ENCODE data around the gene EMC10.

The EMC10 gene

GRCh38 chr19:50488389-50489194 is 12.3 kb downstream of the EMC10 start:
- Histone ChIP-seq H3K4me3 (ENCODE audit: low read length) (0 out of 2 replicates have a peak overlapping the region, but pooled peaks have one; percentile 11), H3K4me1 (ENCODE audit: control insufficient read depth, low read length) (peaks cover 31% of the 10 kb centered on the region), H3K27ac (ENCODE audit: low read depth, low read length) (no peak overlapping the region), H3K27me3 (ENCODE audit: control insufficient read depth, low read length) (no peaks in the 10 kb centered on the region), H3K36me3 (ENCODE audit: control insufficient read depth, low read length) (peaks cover 11% of the 10 kb centered on the region), H3K79me2 (ENCODE audit: control insufficient read depth, low read length) (no peaks in the 10 kb centered on the region), H3K4me2 (ENCODE audit: low read length) (peak overlapping the region; percentile 22; the same call in 1 of the 2 replicates), H4K20me1 (ENCODE audit: control insufficient read depth, insufficient read depth, low read depth, low read length) (no peaks in the 10 kb centered on the region), H3K9me3 (ENCODE audit: control insufficient read depth, insufficient read depth, low read length) (peaks cover 8% of the 10 kb centered on the region; the same call in 1 of the 2 replicates), H3K9me2 (replicated peaks; ENCODE audit: control insufficient read depth, low read length) (no peaks in the 10 kb centered on the region), H3F3A (ENCODE audit: control insufficient read depth, insufficient read depth) (peaks cover 11% of the 10 kb centered on the region)
- TF ChIP-seq EZH2phosphoT487 (IDR thresholded peaks at IDR 0.05; ENCODE audit: borderline replicate concordance, low read length), result no peak
- TF ChIP-seq CTCF (IDR thresholded peaks at IDR 0.05; ENCODE audit: low read depth, low read length, poor library complexity, severe bottlenecking), result no peak

GRCh38 chr19:50489461-50490011 is 13.2 kb downstream of the EMC10 start:
- Histone ChIP-seq H3K4me3 (ENCODE audit: low read length) (no peak overlapping the region), H3F3A (ENCODE audit: control insufficient read depth, insufficient read depth) (peaks cover 11% of the 10 kb centered on the region), H3K4me1 (ENCODE audit: control insufficient read depth, low read length) (peaks cover 31% of the 10 kb centered on the region), H3K9me3 (ENCODE audit: control insufficient read depth, insufficient read depth, low read length) (peaks cover 8% of the 10 kb centered on the region; the same call in 1 of the 2 replicates), H3K27me3 (ENCODE audit: control insufficient read depth, low read length) (no peaks in the 10 kb centered on the region), H3K79me2 (ENCODE audit: control insufficient read depth, low read length) (no peaks in the 10 kb centered on the region), H3K9me2 (replicated peaks; ENCODE audit: control insufficient read depth, low read length) (no peaks in the 10 kb centered on the region), H3K36me3 (ENCODE audit: control insufficient read depth, low read length) (peaks cover 9% of the 10 kb centered on the region), H3K4me2 (ENCODE audit: low read length) (no peak overlapping the region), H4K20me1 (ENCODE audit: control insufficient read depth, insufficient read depth, low read depth, low read length) (no peaks in the 10 kb centered on the region), H3K27ac (ENCODE audit: low read depth, low read length) (no peak overlapping the region)
- TF ChIP-seq EZH2phosphoT487 (IDR thresholded peaks at IDR 0.05; ENCODE audit: borderline replicate concordance, low read length) (no peak), CTCF (IDR thresholded peaks at IDR 0.05; ENCODE audit: low read depth, low read length, poor library complexity, severe bottlenecking) (no peak)

GRCh38 chr19:50490411-50490811 is 14.1 kb downstream of the EMC10 start:
- no peaks in the 10 kb centered on the region for H3K9me2 ChIP-seq (replicated peaks; ENCODE audit: control insufficient read depth, low read length)
- peaks cover 8% of the 10 kb centered on the region; the same call in 1 of the 2 replicates for H3K9me3 ChIP-seq (ENCODE audit: control insufficient read depth, insufficient read depth, low read length)
- no peak overlapping the region for H3K4me3 ChIP-seq (ENCODE audit: low read length)
- no peak overlapping the region for H3K27ac ChIP-seq (ENCODE audit: low read depth, low read length)
- H3K79me2 ChIP-seq (ENCODE audit: control insufficient read depth, low read length), result no peaks in the 10 kb centered on the region
- TF ChIP-seq EZH2phosphoT487 (IDR thresholded peaks at IDR 0.05; ENCODE audit: borderline replicate concordance, low read length) (no peak), CTCF (IDR thresholded peaks at IDR 0.05; ENCODE audit: low read depth, low read length, poor library complexity, severe bottlenecking) (no peak)
- H3K36me3 ChIP-seq (ENCODE audit: control insufficient read depth, low read length), result no peaks in the 10 kb centered on the region; the same call in 1 of the 2 replicates
- no peak overlapping the region for H3K4me2 ChIP-seq (ENCODE audit: low read length)
- no peaks in the 10 kb centered on the region for H3K27me3 ChIP-seq (ENCODE audit: control insufficient read depth, low read length)
- peaks cover 11% of the 10 kb centered on the region for H3F3A ChIP-seq (ENCODE audit: control insufficient read depth, insufficient read depth)
- H4K20me1 ChIP-seq (ENCODE audit: control insufficient read depth, insufficient read depth, low read depth, low read length), result no peaks in the 10 kb centered on the region
- peaks cover 31% of the 10 kb centered on the region for H3K4me1 ChIP-seq (ENCODE audit: control insufficient read depth, low read length)
